ENCODE data around the gene TRMU. TPM values are rescaled to one million over a fixed set of nuclear protein-coding genes. Genes with fewer than 3 reads are reported as not detected.

TRMU gene
- total and polyA plus RNA-seq, 2 of the 8 experiments (the other 6 are each of a cell fraction or from before 2014, with no cell fraction given), result 43.4 to 70.6 TPM

- TF ChIP-seq CHD7 (IDR thresholded peaks at IDR 0.05; ENCODE audit: insufficient replicate concordance, low read length), result no peak
- no peak for TF ChIP-seq GTF2F1 (IDR thresholded peaks at IDR 0.05; ENCODE audit: borderline replicate concordance, low read depth, low read length)
- TF ChIP-seq CHD2 (IDR thresholded peaks at IDR 0.05; ENCODE audit: low read length), result no peak
- no peak for TF ChIP-seq NANOG (IDR thresholded peaks at IDR 0.05; ENCODE audit: insufficient read depth, low read depth, low read length, poor library complexity, severe bottlenecking)
- no peak for TF ChIP-seq POU5F1 (IDR thresholded peaks at IDR 0.05; ENCODE audit: low read depth, low read length)
- no peak for TF ChIP-seq KDM1A (IDR thresholded peaks at IDR 0.05; ENCODE audit: borderline replicate concordance, low read length)
- no peak for TF ChIP-seq ASH2L (IDR thresholded peaks at IDR 0.05; ENCODE audit: low read length)
- no peak for TF ChIP-seq POLR2A (IDR thresholded peaks at IDR 0.05; ENCODE audit: control extremely low read depth in 1 of 2, low read depth in 2 of 2, low read length in 2 of 2)
- TF ChIP-seq E2F6 (IDR thresholded peaks at IDR 0.05), result no peak
- no peak for TF ChIP-seq TAF1 (IDR thresholded peaks at IDR 0.05; ENCODE audit: low read depth, low read length)
Observed at GRCh38 chr22:46352691-46353386, 17.3 kb downstream of the TRMU start (continued).
